SK-N-SH (cell line): Measurements from ENCODE around the gene LTBR. TPM values are rescaled to one million over a fixed set of nuclear protein-coding genes. Genes with fewer than 3 reads are reported as not detected.
"Not testable (repeated sequence)": the region's sequence is repeated elsewhere in the genome, so short reads cannot be mapped to it uniquely, and the experiment has no call there.

ENCODE experiments used
- CTCF ChIA-PET: fragments of 300-600, 350-600 bp; formaldehyde crosslinking; extraction: SDS; loops from one replicate; lab custom pipeline; 2021; lab: Yijun Ruan, JAX
- POLR2A ChIA-PET: fragments of 350-600 bp; sonication (Branson Sonifier 250); formaldehyde crosslinking; extraction: SDS; loops from one replicate; lab custom pipeline; 2020; ENCODE audit warnings: antibody characterized with exemption, inconsistent platforms; lab: Yijun Ruan, JAX
- DNase-seq: peaks from one replicate; pipeline ENCODE4 v3.0.0; 2012
- H2AFZ ChIP-seq: fragments of 200-600 bp; sonication (generic); 2 replicates; pipeline ENCODE4 v1.8.1; 2016; ENCODE audit warnings: antibody characterized with exemption, mild to moderate bottlenecking, low read depth
- H3F3A ChIP-seq: fragments of 200-600 bp; sonication (generic); replicated peaks from 2 replicates; pipeline ENCODE3; 2016; ENCODE audit warnings: antibody characterized with exemption, mild to moderate bottlenecking; ENCODE audit not compliant: insufficient read depth
- H3K27ac ChIP-seq, 2 experiments: fragments of 200-500 bp in 1 of 2; fragments of 200-600 bp in 1 of 2; sonication (Bioruptor generic) in 1 of 2; sonication (generic), shearing (Covaris generic) in 1 of 2; 2 replicates each; pipeline versions ENCODE4 v1.5.1 to v1.6.1; 2014 to 2016; ENCODE audit warnings: low read depth in 2 of 2, inconsistent platforms in 1 of 2, low read length in 1 of 2, mild to moderate bottlenecking in 1 of 2, mixed read lengths in 1 of 2
- H3K27me3 ChIP-seq: fragments of 200-600 bp; sonication (generic), shearing (Covaris generic); 2 replicates; pipeline ENCODE4 v1.6.1; 2016; ENCODE audit warnings: mixed run types; ENCODE audit not compliant: insufficient read depth
- H3K36me3 ChIP-seq, 2 experiments: fragments of 200-500 bp in 1 of 2; fragments of 200-600 bp in 1 of 2; sonication (Bioruptor generic) in 1 of 2; sonication (generic) in 1 of 2; replicated peaks in 1 of 2; 2 replicates each; pipeline versions ENCODE3 to v1.5.1; 2014 to 2016; ENCODE audit warnings: low read length in 1 of 2, mild to moderate bottlenecking in 1 of 2; ENCODE audit not compliant: insufficient read depth in 2 of 2, control insufficient read depth in 1 of 2
- H3K4me1 ChIP-seq, 2 experiments: fragments of 200-500 bp in 1 of 2; fragments of 200-600 bp in 1 of 2; sonication (Bioruptor generic) in 1 of 2; sonication (generic), shearing (Covaris generic) in 1 of 2; 2 replicates each; pipeline versions ENCODE4 v1.5.1 to v1.6.1; 2014 to 2016; ENCODE audit warnings: low read depth in 1 of 2, low read length in 1 of 2, mixed run types in 1 of 2; ENCODE audit not compliant: insufficient read depth in 2 of 2, control insufficient read depth in 1 of 2
- H3K4me2 ChIP-seq: fragments of 200-600 bp; sonication (generic), shearing (Covaris generic); 2 replicates; pipeline ENCODE4 v1.6.1; 2017; ENCODE audit warnings: mixed run types
- H3K4me3 ChIP-seq, 2 experiments: fragments of 200-500 bp in 1 of 2; fragments of 200-600 bp in 1 of 2; sonication (Bioruptor generic) in 1 of 2; sonication (generic), shearing (Covaris generic) in 1 of 2; 2 replicates each; pipeline versions ENCODE4 v1.5.1 to v1.8.1; 2014 to 2016; ENCODE audit warnings: low read depth in 2 of 2, inconsistent platforms in 1 of 2, low read length in 1 of 2, mild to moderate bottlenecking in 1 of 2, mixed read lengths in 1 of 2, moderate library complexity in 1 of 2
- H3K79me2 ChIP-seq: fragments of 200-600 bp; sonication (generic); 2 replicates; pipeline ENCODE4 v1.8.1; 2017; ENCODE audit warnings: mild to moderate bottlenecking; ENCODE audit not compliant: insufficient read depth
- H3K9ac ChIP-seq: fragments of 200-600 bp; sonication (generic); 2 replicates; pipeline ENCODE4 v1.6.1; 2017; ENCODE audit warnings: mixed run types
- H3K9me2 ChIP-seq: fragments of 200-600 bp; sonication (generic); 2 replicates; pipeline ENCODE4 v1.6.1; 2017; ENCODE audit warnings: mixed run types
- H3K9me3 ChIP-seq: fragments of 200-600 bp; sonication (generic); 2 replicates; pipeline ENCODE4 v1.6.1; 2017; ENCODE audit warnings: mixed run types, mild to moderate bottlenecking, moderate library complexity
- H4K20me1 ChIP-seq: fragments of 200-600 bp; sonication (generic); 2 replicates; pipeline ENCODE4 v1.6.1; 2017; ENCODE audit warnings: mild to moderate bottlenecking, mixed run types; ENCODE audit not compliant: insufficient read depth
- CHD2 ChIP-seq: fragments of 150-350 bp; IDR thresholded peaks from 2 replicates; pipeline ENCODE4 v1.6.1; 2018; ENCODE audit warnings: low read length; ENCODE audit not compliant: partially characterized antibody
- ELF1 ChIP-seq: IDR thresholded peaks from 2 replicates; pipeline ENCODE4 v1.4.0; 2012
- EZH2phosphoT487 ChIP-seq: fragments of 200-600 bp; sonication (generic); IDR thresholded peaks from 2 replicates; pipeline ENCODE4 v1.6.1; 2017; ENCODE audit warnings: low read depth, mixed run types, mild to moderate bottlenecking, antibody characterized with exemption, moderate library complexity, borderline replicate concordance
- FOXJ3 ChIP-seq: sonication (generic); formaldehyde crosslinking; IDR thresholded peaks from 2 replicates; pipeline ENCODE4 v1.5.1; 2020; ENCODE audit warnings: mild to moderate bottlenecking, missing genetic modification reagents
- FOXM1 ChIP-seq: IDR thresholded peaks from 2 replicates; pipeline ENCODE4 v1.4.0; 2012; ENCODE audit warnings: low read depth, mild to moderate bottlenecking
- GABPA ChIP-seq: IDR thresholded peaks from 2 replicates; pipeline ENCODE4 v1.4.0; 2012; ENCODE audit warnings: low read depth, mild to moderate bottlenecking
- GATA2 ChIP-seq: sonication (generic); formaldehyde crosslinking; IDR thresholded peaks from 2 replicates; pipeline ENCODE4 v1.5.0; 2020; ENCODE audit warnings: mild to moderate bottlenecking, missing genetic modification reagents
- IRF3 ChIP-seq: fragments of 150-350 bp; IDR thresholded peaks from 2 replicates; pipeline ENCODE4 v1.6.1; 2016; ENCODE audit warnings: mild to moderate bottlenecking, low read depth, low read length
- MAX ChIP-seq: IDR thresholded peaks from 2 replicates; pipeline ENCODE4 v1.4.0; 2012; ENCODE audit warnings: low read depth
- MXI1 ChIP-seq: IDR thresholded peaks from 2 replicates; pipeline ENCODE4 v1.6.1; 2012; ENCODE audit warnings: mild to moderate bottlenecking, low read depth, low read length, improper control_type of control experiment
- NRF1 ChIP-seq: IDR thresholded peaks from 2 replicates; pipeline ENCODE4 v1.6.1; 2012; ENCODE audit warnings: low read depth, mild to moderate bottlenecking, low read length
- RCOR1 ChIP-seq: fragments of 150-350 bp; IDR thresholded peaks from 2 replicates; pipeline ENCODE4 v1.6.1; 2017; ENCODE audit warnings: antibody characterized with exemption, low read length
- SMC3 ChIP-seq: IDR thresholded peaks from 2 replicates; pipeline ENCODE4 v1.6.1; 2012; ENCODE audit warnings: low read depth, low read length, improper control_type of control experiment
- TAF1 ChIP-seq: IDR thresholded peaks from 2 replicates; pipeline ENCODE4 v1.6.1; 2012; ENCODE audit warnings: low read depth, mild to moderate bottlenecking, low read length, moderate library complexity, borderline replicate concordance
- TCF12 ChIP-seq: IDR thresholded peaks from 2 replicates; pipeline ENCODE4 v1.4.0; 2012
- TEAD4 ChIP-seq: IDR thresholded peaks from 2 replicates; pipeline ENCODE4 v1.4.0; 2012; ENCODE audit warnings: mild to moderate bottlenecking, borderline replicate concordance; ENCODE audit not compliant: insufficient read depth
- WGBS: methylation state at CpG from one replicate; pipeline ENCODE4 v1.1.6; 2017; ENCODE audit warnings: low lambda C conversion rate; 5-methylcytosine and 5-hydroxymethylcytosine counted together
- polyA plus RNA-seq, 3 experiments: library from polyadenylated mRNA; depleted of rRNA; stranded (reverse); fragments of >200 nt; gene quantifications; 2 replicates each; pipeline ENCODE4 v1.2.3, GENCODE V29; 2012
- TF ChIP-seq, protein P1 (sequence below): IDR thresholded peaks from 2 replicates; pipeline ENCODE4 v1.4.0; 2012; ENCODE audit warnings: low read depth, borderline replicate concordance
- TF ChIP-seq, protein P2 (sequence below): IDR thresholded peaks from 2 replicates; pipeline ENCODE4 v1.6.1; 2012; ENCODE audit warnings: mild to moderate bottlenecking, low read depth, low read length, moderate library complexity

The LTBR gene
- polyA plus RNA-seq, 1 of the 3 experiments (the other 2 are of a cell fraction): 0.12 TPM

- TF ChIP-seq CHD2 (no peak), TAF1 (no peak)
These were observed 43.1 kb downstream of the LTBR start (continued) for GRCh38 chr12:6426882-6427671.

GRCh38 chr12:6427796-6428195 lies 43.8 kb downstream of the LTBR start:
- H3K4me2 ChIP-seq, H3K4me3 ChIP-seq, POLR2A ChIA-PET, H3K9me2 ChIP-seq, H3K9me3 ChIP-seq, H2AFZ ChIP-seq, H3K27me3 ChIP-seq, H3K4me1 ChIP-seq, H3K9ac ChIP-seq, DNase-seq, H3K36me3 ChIP-seq, H3K27ac ChIP-seq, H3K79me2 ChIP-seq, H3F3A ChIP-seq, H4K20me1 ChIP-seq: not testable (repeated sequence)
- 99% methylated on average over 10 of the region's 10 CpGs for WGBS
- CTCF ChIA-PET: interaction anchor here (1.0 to 8.2 kb wide), 3 partner anchors 9 to 38 kb away, joined by 3 to 91 read pairs (median 3); no protein-coding TSS in a partner anchor

DNA sequence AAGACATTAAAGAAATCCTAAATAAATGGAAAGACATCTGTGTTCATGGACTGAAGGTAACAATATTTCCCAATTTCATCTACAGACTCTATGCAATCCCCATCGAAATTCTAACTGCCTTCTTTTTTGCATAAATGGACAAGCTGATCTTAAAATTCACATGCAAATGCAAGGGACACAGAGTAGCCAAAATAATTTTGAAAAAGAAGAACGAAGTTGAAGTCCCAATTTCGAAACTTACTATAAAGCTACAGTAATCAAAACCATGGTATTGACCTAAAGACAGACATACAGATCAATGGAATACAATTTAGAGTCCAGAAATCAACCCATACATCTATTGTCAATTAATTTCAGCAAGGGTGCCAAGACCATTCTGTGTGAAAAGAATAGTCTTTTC lies 44.4 kb downstream of the LTBR start:
- POLR2A ChIA-PET: no interaction called here

More for the DNA sequence above, 44.4 kb downstream of the LTBR start:
- Histone ChIP-seq H3K27me3 (no peaks in the 10 kb centered on the region), H3F3A (no peaks in the 10 kb centered on the region), H3K27ac (no peak overlapping the region), H3K4me3 (no peak overlapping the region), H3K9me3 (no peaks in the 10 kb centered on the region), H2AFZ (no peak overlapping the region), H3K9ac (no peak overlapping the region), H4K20me1 (no peaks in the 10 kb centered on the region), H3K36me3 (no peaks in the 10 kb centered on the region), H3K9me2 (no peaks in the 10 kb centered on the region), H3K79me2 (no peaks in the 10 kb centered on the region), H3K4me2 (no peak overlapping the region), H3K4me1 (peaks cover 3 to 6% of the 10 kb centered on the region in 2 experiments; a peak in 2 of 4 replicates)
- 84% methylated on average over 3 of the region's 3 CpGs for WGBS
- DNase-seq: no peak
- TF ChIP-seq IRF3 (no peak), NRF1 (no peak), ELF1 (no peak), CHD2 (no peak), TCF12 (no peak), EZH2phosphoT487 (no peak), TEAD4 (no peak), SMC3 (no peak), MXI1 (no peak), FOXJ3 (CRISPR knock-in tag) (no peak), GABPA (no peak), RCOR1 (no peak), MAX (no peak), FOXM1 (no peak), GATA2 (CRISPR knock-in tag) (no peak)
- TF ChIP-seq, protein P1, sequence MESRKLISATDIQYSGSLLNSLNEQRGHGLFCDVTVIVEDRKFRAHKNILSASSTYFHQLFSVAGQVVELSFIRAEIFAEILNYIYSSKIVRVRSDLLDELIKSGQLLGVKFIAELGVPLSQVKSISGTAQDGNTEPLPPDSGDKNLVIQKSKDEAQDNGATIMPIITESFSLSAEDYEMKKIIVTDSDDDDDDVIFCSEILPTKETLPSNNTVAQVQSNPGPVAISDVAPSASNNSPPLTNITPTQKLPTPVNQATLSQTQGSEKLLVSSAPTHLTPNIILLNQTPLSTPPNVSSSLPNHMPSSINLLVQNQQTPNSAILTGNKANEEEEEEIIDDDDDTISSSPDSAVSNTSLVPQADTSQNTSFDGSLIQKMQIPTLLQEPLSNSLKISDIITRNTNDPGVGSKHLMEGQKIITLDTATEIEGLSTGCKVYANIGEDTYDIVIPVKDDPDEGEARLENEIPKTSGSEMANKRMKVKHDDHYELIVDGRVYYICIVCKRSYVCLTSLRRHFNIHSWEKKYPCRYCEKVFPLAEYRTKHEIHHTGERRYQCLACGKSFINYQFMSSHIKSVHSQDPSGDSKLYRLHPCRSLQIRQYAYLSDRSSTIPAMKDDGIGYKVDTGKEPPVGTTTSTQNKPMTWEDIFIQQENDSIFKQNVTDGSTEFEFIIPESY: no peak
- TF ChIP-seq, protein P2, sequence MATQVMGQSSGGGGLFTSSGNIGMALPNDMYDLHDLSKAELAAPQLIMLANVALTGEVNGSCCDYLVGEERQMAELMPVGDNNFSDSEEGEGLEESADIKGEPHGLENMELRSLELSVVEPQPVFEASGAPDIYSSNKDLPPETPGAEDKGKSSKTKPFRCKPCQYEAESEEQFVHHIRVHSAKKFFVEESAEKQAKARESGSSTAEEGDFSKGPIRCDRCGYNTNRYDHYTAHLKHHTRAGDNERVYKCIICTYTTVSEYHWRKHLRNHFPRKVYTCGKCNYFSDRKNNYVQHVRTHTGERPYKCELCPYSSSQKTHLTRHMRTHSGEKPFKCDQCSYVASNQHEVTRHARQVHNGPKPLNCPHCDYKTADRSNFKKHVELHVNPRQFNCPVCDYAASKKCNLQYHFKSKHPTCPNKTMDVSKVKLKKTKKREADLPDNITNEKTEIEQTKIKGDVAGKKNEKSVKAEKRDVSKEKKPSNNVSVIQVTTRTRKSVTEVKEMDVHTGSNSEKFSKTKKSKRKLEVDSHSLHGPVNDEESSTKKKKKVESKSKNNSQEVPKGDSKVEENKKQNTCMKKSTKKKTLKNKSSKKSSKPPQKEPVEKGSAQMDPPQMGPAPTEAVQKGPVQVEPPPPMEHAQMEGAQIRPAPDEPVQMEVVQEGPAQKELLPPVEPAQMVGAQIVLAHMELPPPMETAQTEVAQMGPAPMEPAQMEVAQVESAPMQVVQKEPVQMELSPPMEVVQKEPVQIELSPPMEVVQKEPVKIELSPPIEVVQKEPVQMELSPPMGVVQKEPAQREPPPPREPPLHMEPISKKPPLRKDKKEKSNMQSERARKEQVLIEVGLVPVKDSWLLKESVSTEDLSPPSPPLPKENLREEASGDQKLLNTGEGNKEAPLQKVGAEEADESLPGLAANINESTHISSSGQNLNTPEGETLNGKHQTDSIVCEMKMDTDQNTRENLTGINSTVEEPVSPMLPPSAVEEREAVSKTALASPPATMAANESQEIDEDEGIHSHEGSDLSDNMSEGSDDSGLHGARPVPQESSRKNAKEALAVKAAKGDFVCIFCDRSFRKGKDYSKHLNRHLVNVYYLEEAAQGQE: no peak
- CTCF ChIA-PET: interaction anchor here (1.0 to 8.2 kb wide), 3 partner anchors 8 to 37 kb away, joined by 3 to 91 read pairs (median 3); no protein-coding TSS in a partner anchor
